Karpas-422 (cell line): ENCODE measurements around the gene MPV17L2. TPM values are rescaled to one million over a fixed set of nuclear protein-coding genes. Genes with fewer than 3 reads are reported as not detected.
A peak's percentile ranks its signal among the peaks of the same experiment; 100 is the strongest.

Experiments used
- DNase-seq: peaks from one replicate; pipeline ENCODE4 v3.0.0-alpha.2; 2015
- H2AFZ ChIP-seq: fragments of 200-600 bp; sonication (generic); 2 replicates; pipeline ENCODE4 v1.6.1; 2014; ENCODE audit warnings: antibody characterized with exemption, low read length, mixed read lengths
- H3K27ac ChIP-seq: fragments of 200-600 bp; sonication (generic); 2 replicates; pipeline ENCODE4 v1.5.1; 2014; ENCODE audit warnings: mild to moderate bottlenecking, low read length, moderate library complexity
- H3K27me3 ChIP-seq: fragments of 200-600 bp; sonication (generic); 2 replicates; pipeline ENCODE4 v1.6.1; 2014; ENCODE audit warnings: low read length, mixed read lengths
- H3K36me3 ChIP-seq: fragments of 200-600 bp; sonication (generic); 2 replicates; pipeline ENCODE4 v1.6.1; 2014; ENCODE audit warnings: low read length, mixed read lengths; ENCODE audit not compliant: insufficient read depth
- H3K4me1 ChIP-seq: fragments of 200-600 bp; sonication (generic); 2 replicates; pipeline ENCODE4 v1.6.1; 2014; ENCODE audit warnings: mild to moderate bottlenecking, low read length, mixed read lengths
- H3K4me2 ChIP-seq: fragments of 200-600 bp; sonication (generic); 2 replicates; pipeline ENCODE4 v1.6.1; 2014; ENCODE audit warnings: low read length, low read depth, mild to moderate bottlenecking; ENCODE audit not compliant: poor library complexity, severe bottlenecking
- H3K4me3 ChIP-seq: fragments of 200-600 bp; sonication (generic); 2 replicates; pipeline ENCODE4 v1.5.1; 2014; ENCODE audit warnings: mild to moderate bottlenecking, antibody characterized with exemption, low read length, mixed read lengths
- H3K79me2 ChIP-seq: fragments of 200-600 bp; sonication (generic); 2 replicates; pipeline ENCODE4 v1.6.1; 2014; ENCODE audit warnings: mild to moderate bottlenecking, low read length, mixed read lengths
- H3K9ac ChIP-seq: fragments of 200-600 bp; sonication (generic); 2 replicates; pipeline ENCODE4 v1.6.0; 2014; ENCODE audit warnings: low read length
- H3K9me2 ChIP-seq: fragments of 200-600 bp; sonication (generic), shearing (Covaris generic); replicated peaks from 2 replicates; pipeline ENCODE4 v1.6.0; 2014; ENCODE audit warnings: mild to moderate bottlenecking, low read length, moderate library complexity; ENCODE audit not compliant: insufficient read depth
- H3K9me3 ChIP-seq: fragments of 300-700, 200-600 bp; sonication (generic); 2 replicates; pipeline ENCODE4 v1.6.1; 2014; ENCODE audit warnings: low read length, mixed read lengths
- H4K20me1 ChIP-seq: fragments of 200-600 bp; sonication (generic); 2 replicates; pipeline ENCODE4 v1.6.1; 2014; ENCODE audit warnings: mild to moderate bottlenecking, antibody characterized with exemption, low read length, low read depth; ENCODE audit not compliant: insufficient read depth
- total RNA-seq: library from RNA; depleted of rRNA; stranded (reverse); fragments of >200 nt; shearing (Covaris generic); gene quantifications from 2 replicates; pipeline ENCODE4 v1.2.3, GENCODE V29; 2014; ENCODE audit warnings: low replicate concordance

MPV17L2 gene
- total RNA-seq, 1 experiment from 2014 or later, result 17.0 TPM

DNA sequence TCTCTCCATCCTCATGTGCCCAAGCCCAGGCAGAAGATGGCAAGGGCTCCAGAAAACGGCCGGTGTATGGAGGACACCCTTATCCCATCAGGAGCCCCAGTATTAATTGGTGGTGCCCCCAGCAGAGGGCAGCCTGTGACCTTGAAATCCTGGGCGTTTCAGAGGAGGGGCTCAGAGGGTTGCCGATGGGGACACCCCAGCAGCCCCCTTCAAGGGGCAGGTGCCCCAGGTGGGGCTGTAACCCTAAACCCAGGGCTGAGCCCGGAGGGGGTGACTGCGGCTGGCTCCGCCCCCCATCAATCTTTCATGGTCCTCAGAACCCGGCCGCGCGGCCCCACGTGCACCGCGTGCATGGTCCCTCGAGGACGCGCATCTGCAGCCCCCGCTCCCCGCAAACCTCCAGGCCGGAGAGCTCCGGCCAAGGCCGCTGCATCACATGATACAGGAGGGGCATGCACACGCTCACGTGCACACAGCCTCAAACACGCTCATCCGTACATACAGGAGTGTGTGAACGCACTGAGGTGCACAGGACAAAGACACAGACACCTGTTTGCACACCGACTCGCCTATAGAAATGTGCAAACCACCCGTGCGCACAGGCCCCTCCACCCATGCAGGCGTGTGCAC is 9.9 kb downstream of the MPV17L2 start:
- Histone ChIP-seq H3K27ac (peak overlapping the region; percentile 47), H3K9ac (peak overlapping the region; percentile 80)

DNA sequence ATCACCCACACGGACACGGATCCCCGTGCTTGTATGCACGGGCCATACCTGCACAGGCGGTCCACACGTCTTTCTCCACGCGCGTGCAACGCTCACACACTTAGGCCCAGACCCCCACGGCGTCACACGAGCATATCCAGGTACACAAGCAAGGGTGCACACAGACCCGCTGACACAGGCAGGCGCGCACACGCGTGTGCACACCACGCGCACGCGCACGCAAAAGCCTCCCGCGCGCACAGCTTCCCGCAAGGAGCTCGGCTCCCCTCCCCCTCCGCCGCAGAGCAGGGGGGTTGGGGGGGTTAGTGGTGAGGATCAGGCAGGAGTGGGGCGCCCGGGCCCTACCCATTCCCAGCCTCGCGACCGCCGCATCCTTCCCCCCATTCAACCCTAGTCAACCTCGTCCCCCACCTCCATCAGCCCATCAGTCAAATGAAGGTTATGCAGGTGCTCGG is 10.4 kb downstream of the MPV17L2 start:
- no peaks in the 10 kb centered on the region for H3K27me3 ChIP-seq
- peak overlapping the region; percentile 80 for H3K9ac ChIP-seq
- peak; percentile 78 for DNase-seq

More for the DNA sequence above, 9.9 kb downstream of the MPV17L2 start:
- H3K79me2 ChIP-seq, result peaks cover 22% of the 10 kb centered on the region
- H3K27me3 ChIP-seq, result no peaks in the 10 kb centered on the region
- DNase-seq, result peak; percentile 78
- H3K4me1 ChIP-seq, result peaks cover 27% of the 10 kb centered on the region
- peaks cover 8% of the 10 kb centered on the region for H4K20me1 ChIP-seq
- peaks cover 21% of the 10 kb centered on the region; the same call in 1 of the 2 replicates for H3K36me3 ChIP-seq
- H3K4me3 ChIP-seq, result peak overlapping the region; percentile 93
- H2AFZ ChIP-seq, result peak overlapping the region; percentile 49; the same call in 1 of the 2 replicates
- H3K9me2 ChIP-seq, result no peaks in the 10 kb centered on the region
- H3K9me3 ChIP-seq, result no peaks in the 10 kb centered on the region
- H3K4me2 ChIP-seq, result peak overlapping the region; percentile 86

DNA sequence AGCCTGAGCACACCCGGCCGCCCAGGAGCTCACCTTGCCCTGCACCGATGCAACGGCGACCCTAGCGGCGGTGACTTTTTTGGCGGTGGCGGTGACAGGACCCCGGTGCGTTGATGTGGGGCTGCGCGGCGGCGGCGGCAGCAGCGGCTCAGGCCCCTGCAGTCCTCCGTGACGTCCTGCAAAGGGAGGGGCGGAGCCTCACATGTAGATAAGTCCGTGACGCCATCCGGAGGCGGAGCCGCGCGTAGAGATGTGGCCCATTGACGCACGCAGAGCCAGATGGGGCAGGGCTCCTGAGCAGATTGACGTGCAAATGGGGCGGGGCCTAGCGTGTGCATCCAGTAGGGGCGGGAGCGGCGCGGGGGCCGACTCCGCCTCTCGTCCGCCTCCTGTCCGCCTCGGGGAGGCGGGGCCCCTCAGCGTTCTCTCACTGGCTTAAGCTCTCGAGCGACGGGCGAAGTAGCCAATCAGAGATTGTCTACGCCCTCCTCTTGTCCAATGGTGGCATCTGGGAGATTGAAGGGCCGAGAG is 10.9 kb downstream of the MPV17L2 start, which contains the start of gene RAB3A:
Gene RAB3A (minus strand): TSS at position 180 of the 531 bp plus-strand sequence. CDS start 1,302 bp downstream, outside the sequence.
- H3K36me3 ChIP-seq, result peaks cover 15% of the 10 kb centered on the region; the same call in 1 of the 2 replicates
- H4K20me1 ChIP-seq, result peaks cover 8% of the 10 kb centered on the region
- H3K4me1 ChIP-seq, result peaks cover 30% of the 10 kb centered on the region
- peak within 1 kb of the TSS; percentile 86 for H3K4me2 ChIP-seq
- H3K9me3 ChIP-seq, result no peaks in the 10 kb centered on the region
- no peaks in the 10 kb centered on the region for H3K9me2 ChIP-seq
- H2AFZ ChIP-seq, result peak within 1 kb of the TSS; percentile 71
- peak; percentile 100 for DNase-seq
- peak within 1 kb of the TSS; percentile 93 for H3K4me3 ChIP-seq
- H3K27me3 ChIP-seq, result no peaks in the 10 kb centered on the region
- peaks cover 22% of the 10 kb centered on the region for H3K79me2 ChIP-seq
- peak within 1 kb of the TSS; percentile 70 for H3K27ac ChIP-seq
- peak within 1 kb of the TSS; percentile 80 for H3K9ac ChIP-seq

More for the DNA sequence above, 10.4 kb downstream of the MPV17L2 start:
- Histone ChIP-seq H3K9me2 (no peaks in the 10 kb centered on the region), H3K36me3 (peaks cover 18% of the 10 kb centered on the region; the same call in 1 of the 2 replicates), H3K4me2 (peak overlapping the region; percentile 86), H3K9me3 (no peaks in the 10 kb centered on the region), H3K4me3 (peak overlapping the region; percentile 93), H3K27ac (peak overlapping the region; percentile 47), H2AFZ (peak overlapping the region; percentile 49; the same call in 1 of the 2 replicates), H4K20me1 (peaks cover 8% of the 10 kb centered on the region), H3K4me1 (peaks cover 30% of the 10 kb centered on the region), H3K79me2 (peaks cover 22% of the 10 kb centered on the region)

DNA sequence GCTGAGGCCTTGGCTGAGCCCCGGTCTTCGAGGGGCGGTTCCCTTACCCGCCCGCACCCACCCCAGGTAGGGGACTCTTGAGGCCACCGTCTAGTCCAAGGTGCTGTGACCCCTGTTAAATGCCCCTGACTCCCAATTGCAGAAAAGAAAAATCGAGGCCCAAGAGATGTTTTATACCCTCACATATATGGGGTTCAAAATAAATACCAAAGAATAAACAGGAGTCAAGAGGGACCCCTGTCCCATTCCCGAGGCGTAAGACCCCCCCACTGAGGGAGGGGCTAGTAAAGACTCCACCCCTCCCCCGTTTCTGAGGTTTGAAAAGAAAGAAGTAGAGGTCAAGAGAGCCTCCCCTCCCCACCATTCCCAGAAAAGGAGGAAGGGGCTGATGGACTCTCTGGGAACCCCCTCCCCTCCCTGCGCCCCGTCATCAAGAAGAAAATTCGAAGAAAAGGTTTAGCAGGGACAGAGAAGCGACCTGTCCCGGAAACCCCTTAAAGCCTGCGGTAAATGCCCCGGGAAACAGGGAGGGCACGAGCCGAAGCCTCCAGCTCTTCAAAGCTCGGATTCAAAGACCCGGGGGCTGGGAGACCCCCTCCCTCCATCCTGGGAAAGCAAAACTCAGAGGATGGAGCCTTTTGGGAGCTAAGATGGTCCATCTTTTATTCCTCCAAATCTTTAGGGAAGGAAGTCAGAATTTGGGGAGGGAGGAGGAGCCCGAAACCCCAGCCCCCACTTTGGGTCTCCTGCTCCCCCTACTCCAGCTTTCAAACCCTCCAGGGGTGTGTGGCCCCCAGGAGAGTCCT is 11.6 kb downstream of the MPV17L2 start:
- Histone ChIP-seq H3K79me2 (peaks cover 22% of the 10 kb centered on the region), H3K4me2 (peak overlapping the region; percentile 76), H3K9me2 (no peaks in the 10 kb centered on the region), H3K27me3 (no peaks in the 10 kb centered on the region), H3K9ac (peak overlapping the region; percentile 73), H2AFZ (peak overlapping the region; percentile 71), H4K20me1 (peaks cover 8% of the 10 kb centered on the region), H3K27ac (peak overlapping the region; percentile 70), H3K9me3 (no peaks in the 10 kb centered on the region), H3K4me3 (peak overlapping the region; percentile 66), H3K4me1 (peaks cover 30% of the 10 kb centered on the region), H3K36me3 (peaks cover 15% of the 10 kb centered on the region; the same call in 1 of the 2 replicates)
- DNase-seq, result no peak

DNA sequence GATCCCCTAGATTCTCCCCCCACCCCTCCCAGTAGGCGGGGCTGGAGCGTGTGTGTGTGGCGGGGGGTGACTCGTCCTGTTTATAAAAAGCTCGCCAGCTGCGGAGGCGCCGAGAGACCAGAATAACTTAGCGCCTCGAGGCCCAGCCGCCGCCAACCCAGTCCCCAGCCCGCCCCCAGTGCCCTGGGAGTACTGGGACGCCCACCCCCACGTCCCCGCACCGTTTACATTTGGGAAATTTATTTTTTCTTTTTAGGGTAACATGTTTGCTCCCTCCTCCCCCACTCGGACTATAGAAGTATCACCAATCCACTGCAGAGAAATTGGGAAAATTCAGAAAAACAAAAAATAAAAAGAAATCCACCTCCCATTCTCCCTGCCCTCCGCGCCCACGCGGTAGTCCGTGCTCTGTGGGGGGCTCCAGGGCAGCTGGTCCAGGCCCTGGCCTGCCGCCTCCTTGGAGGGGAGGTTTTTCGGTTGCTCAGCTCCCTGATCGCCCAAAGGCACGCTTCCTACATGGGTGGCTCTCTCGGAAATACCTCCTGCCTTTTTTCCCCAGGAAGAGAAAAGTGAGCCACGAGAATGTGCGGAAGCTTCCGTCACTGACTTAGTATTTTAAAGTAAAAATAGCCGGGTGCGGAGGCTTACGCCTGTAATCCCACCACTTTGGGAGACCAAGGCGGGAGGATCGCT is 12.3 kb downstream of the MPV17L2 start:
- Histone ChIP-seq H3K27me3 (no peaks in the 10 kb centered on the region), H3K9me2 (no peaks in the 10 kb centered on the region), H3K79me2 (peaks cover 22% of the 10 kb centered on the region), H3K36me3 (peaks cover 14% of the 10 kb centered on the region; the same call in 1 of the 2 replicates), H3K27ac (peak overlapping the region; percentile 70), H4K20me1 (peaks cover 8% of the 10 kb centered on the region), H3K9ac (peak overlapping the region; percentile 73), H3K9me3 (no peaks in the 10 kb centered on the region), H3K4me1 (peaks cover 30% of the 10 kb centered on the region), H3K4me3 (peak overlapping the region; percentile 66), H2AFZ (peak overlapping the region; percentile 71), H3K4me2 (peak overlapping the region; percentile 76)
- peak; percentile 88 for DNase-seq

DNA sequence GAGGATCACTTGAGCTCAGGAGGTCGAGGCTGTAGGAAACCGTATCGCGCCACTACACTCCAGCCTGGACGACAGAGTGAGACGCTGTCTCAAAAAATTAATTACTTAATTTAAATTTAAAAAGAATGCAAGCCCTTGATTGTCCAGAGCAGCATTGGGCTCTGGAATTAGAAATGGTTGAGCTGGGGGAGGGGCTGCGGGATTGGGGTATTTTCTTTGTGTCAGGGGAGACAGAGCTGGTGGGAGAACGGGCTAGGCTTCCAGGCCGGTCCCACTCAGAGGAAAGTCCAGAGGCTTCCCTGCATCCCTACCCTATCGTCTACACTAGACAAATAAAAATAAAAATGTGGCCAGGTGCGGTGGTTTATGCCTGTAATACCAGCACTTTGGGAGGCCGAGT is 13.0 kb downstream of the MPV17L2 start:
- peaks cover 30% of the 10 kb centered on the region for H3K4me1 ChIP-seq
- H4K20me1 ChIP-seq, result peaks cover 8% of the 10 kb centered on the region
- H3K9me2 ChIP-seq, result no peaks in the 10 kb centered on the region
- no peak overlapping the region for H3K4me2 ChIP-seq
- no peak overlapping the region for H3K4me3 ChIP-seq
- H3K27me3 ChIP-seq, result no peaks in the 10 kb centered on the region
- peaks cover 22% of the 10 kb centered on the region for H3K79me2 ChIP-seq
- no peaks in the 10 kb centered on the region for H3K9me3 ChIP-seq
- no peak overlapping the region for H3K27ac ChIP-seq
- no peak for DNase-seq
- H3K9ac ChIP-seq, result no peak overlapping the region
- peaks cover 12% of the 10 kb centered on the region; the same call in 1 of the 2 replicates for H3K36me3 ChIP-seq
- H2AFZ ChIP-seq, result no peak overlapping the region

DNA sequence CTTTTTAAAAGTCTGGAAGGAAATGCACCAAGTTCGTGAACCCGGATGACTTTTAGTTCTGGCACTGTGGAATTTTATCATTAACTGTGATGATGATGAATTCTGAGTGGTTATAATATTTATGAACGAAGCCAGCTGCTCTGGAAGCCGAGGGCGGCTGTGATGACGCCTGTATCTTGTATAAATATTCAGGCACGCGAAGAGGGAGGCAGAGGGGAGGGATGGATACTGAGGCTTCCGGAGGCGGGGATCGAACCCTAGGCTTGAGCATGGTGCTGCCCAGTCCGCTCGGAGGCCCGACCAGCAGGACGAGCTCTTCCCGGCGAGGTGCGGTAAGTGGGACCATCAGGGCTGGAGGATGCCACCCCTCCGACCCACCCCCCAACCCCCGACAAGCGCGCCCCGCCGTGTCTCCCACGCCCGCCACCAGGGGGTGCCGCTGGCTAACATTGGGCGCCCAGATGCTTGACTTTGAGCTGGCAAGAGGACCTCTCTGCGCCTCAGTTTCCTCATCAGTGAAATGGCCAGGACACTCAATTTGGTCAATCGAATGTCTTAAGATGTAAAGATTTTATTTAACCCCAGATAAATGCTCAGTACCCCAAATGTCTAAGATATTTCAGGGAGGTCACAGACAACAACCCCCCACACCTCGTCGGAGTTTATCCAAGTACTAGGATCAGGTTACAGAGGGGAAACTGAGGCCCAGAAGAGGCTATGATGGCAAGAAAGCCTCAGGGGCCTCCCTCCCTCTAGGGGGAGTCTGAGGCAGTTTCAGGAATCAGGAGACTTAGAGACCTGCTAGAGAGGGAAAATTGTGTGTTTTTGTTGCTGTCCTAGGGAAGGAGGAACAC is 15.3 kb downstream of the MPV17L2 start:
- no peaks in the 10 kb centered on the region for H3K9me3 ChIP-seq
- no peaks in the 10 kb centered on the region for H3K9me2 ChIP-seq
- no peaks in the 10 kb centered on the region for H4K20me1 ChIP-seq
- H3K27me3 ChIP-seq, result no peaks in the 10 kb centered on the region
- H3K9ac ChIP-seq, result no peak overlapping the region
- H2AFZ ChIP-seq, result no peak overlapping the region
- H3K4me3 ChIP-seq, result no peak overlapping the region
- DNase-seq, result peak; percentile 83
- peaks cover 19% of the 10 kb centered on the region for H3K4me1 ChIP-seq
- H3K4me2 ChIP-seq, result no peak overlapping the region
- H3K36me3 ChIP-seq, result no peaks in the 10 kb centered on the region
- no peak overlapping the region for H3K27ac ChIP-seq
- peaks cover 3% of the 10 kb centered on the region for H3K79me2 ChIP-seq
